Heart left ventricle (tissue), 16 donors: ENCODE results near the gene ATG16L2. TPM values are rescaled to one million over a fixed set of nuclear protein-coding genes. Genes with fewer than 3 reads are reported as not detected.

Experiments
- ATAC-seq, 4 donors: fragments of 200-7000 bp; cut with Tn5 transposase; one replicate each; pipeline ENCODE4 v1.9.1; 2020 to 2022; ENCODE audit warnings: moderate library complexity in 4 of 4, mild to moderate bottlenecking in 3 of 4, moderate number of reproducible peaks in 1 of 4
- DNase-seq, 5 donors: peaks; one replicate each; pipeline ENCODE4 v3.0.0-alpha.2; 2020
- H3K27ac ChIP-seq, 12 donors: fragments of 200-600 bp; sonication (generic) in 4 of 12; one replicate each; pipeline versions ENCODE4 v1.5.0 to v1.8.0; 2016 to 2022; ENCODE audit warnings: mild to moderate bottlenecking in 2 of 12
- H3K27me3 ChIP-seq, 9 donors: fragments of 200-600 bp; sonication (generic) in 2 of 9; one replicate each; pipeline versions ENCODE4 v1.5.1 to v1.8.0; 2016 to 2022; ENCODE audit warnings: mild to moderate bottlenecking in 3 of 9
- H3K36me3 ChIP-seq, 9 donors: fragments of 200-600 bp; sonication (generic) in 2 of 9; one replicate each; pipeline versions ENCODE4 v1.5.0 to v1.8.0; 2018 to 2022; ENCODE audit warnings: mild to moderate bottlenecking in 2 of 9
- H3K4me1 ChIP-seq, 12 donors: fragments of 200-600 bp; sonication (generic) in 4 of 12; one replicate each; pipeline versions ENCODE4 v1.5.0 to v1.8.0; 2016 to 2022; ENCODE audit warnings: mild to moderate bottlenecking in 3 of 12
- H3K4me3 ChIP-seq, 12 donors: fragments of 200-600 bp; sonication (generic) in 4 of 12; one replicate each; pipeline versions ENCODE4 v1.5.0 to v1.8.0; 2017 to 2022; ENCODE audit warnings: mild to moderate bottlenecking in 9 of 12, moderate library complexity in 4 of 12
- H3K9me3 ChIP-seq, 12 donors: fragments of 200-600 bp; sonication (generic) in 4 of 12; one replicate each; pipeline versions ENCODE4 v1.5.0 to v1.8.0; 2016 to 2022; ENCODE audit warnings: mild to moderate bottlenecking in 1 of 12
- CTCF ChIP-seq, 12 donors: fragments of 200-600 bp; sonication (generic) in 4 of 12; IDR thresholded peaks; one replicate each; pipeline versions ENCODE4 v1.5.0 to v1.8.0; 2018 to 2022; ENCODE audit warnings: antibody characterized with exemption in 12 of 12, mild to moderate bottlenecking in 5 of 12
- POLR2A ChIP-seq, 2 donors: fragments of 450-650 bp; IDR thresholded peaks; one replicate each; pipeline ENCODE4 v1.6.1; 2017; ENCODE audit warnings: antibody characterized with exemption in 2 of 2, mild to moderate bottlenecking in 2 of 2, moderate library complexity in 2 of 2
- WGBS, 4 donors: extraction: QIAGEN DNeasy Blood & Tissue Kit in 2 of 4; methylation state at CpG; one replicate each; pipeline versions ENCODE4 v1.1.5 to v1.1.7; 2013 to 2018; 5-methylcytosine and 5-hydroxymethylcytosine counted together
- intact Hi-C, 10 donors: fragments of 100-400 bp; cut with DNase I; formaldehyde crosslinking; loops; one replicate each; pipeline versions ENCODE4 v1.11.1 to v1.14.2; 2022
- polyA plus RNA-seq, 2 donors: library from polyadenylated mRNA; stranded (reverse); fragments of 200-250 nt; gene quantifications; one replicate each; pipeline ENCODE4 v1.2.3, GENCODE V29; 2013
- total RNA-seq, 9 donors: library from RNA; depleted of rRNA in 2 of 9; stranded (reverse); fragments of >200 nt in 2 of 9; fragmentation: NEBNext Ultra II Directional in 3 of 9; extraction: Animal tissue kit (Norgen Biotek cat#: 25700) in 3 of 9; gene quantifications; one replicate each; pipeline versions ENCODE4 v1.1.0 to v1.2.4, GENCODE V29; 2016 to 2023
- donor health status: ischemic (EF 13 %, LVEDD 7.1; RV severe dilation, severe dysfunction).
- donor health status: healthy with polysubstance abuse.
- donor health status: DM: no; HTN: yes; CAD: no.
- donor health status: DM: no; HTN: no; CAD: no.
- donor health status: ischemic (EF 25% LVEDD 6.9; RV normal size, moderate dysfunction).
- donor health status: ischemic (EF 25% LVEDD 5.7; RV mildly dilated, moderate dysfunction).
- donor health status: healthy.
- donor health status: DM: yes; HTN: yes; CAD: no.
- donor health status: ischemic (EF 35%, LVEDD 5.7; RV mildly dilated, moderate dysfunction).
- donor health status: nonischemic (EF 11% LVEDD 7.7; RV severe dilation, severe dysfunction).
- donor health status: DM: yes; HTN: yes; CAD: no.
- donor health status: PGD.
- donor health status: ischemic (EF 29% LVEDD 5.4; RV normal size, mild dysfunction).
- donor health status: nonischemic (EF 23%, LVEDD 6.1; RV moderate dilation, normal function).

ATG16L2 gene
- total and polyA plus RNA-seq, 11 donors = 6.0 to 28.9 (median 13.2) TPM

- no peak for TF ChIP-seq POLR2A (IDR thresholded peaks at IDR 0.05)
Observed at GRCh38 chr11:72860592-72860991, 46.4 kb downstream of the ATG16L2 start.

GRCh38 chr11:72863091-72863490 lies 48.9 kb downstream of the ATG16L2 start:
- Histone ChIP-seq H3K4me1 (peaks cover 3 to 48% (median 35%) of the 10 kb centered on the region in 12 donors), H3K9me3 (no peaks in the 10 kb centered on the region), H3K27ac (peak overlapping the region in 11 of 12 donors; percentile 5 to 79 (median 58)), H3K4me3 (no peak overlapping the region), H3K36me3 (peaks cover 0 to 32% (median 10%) of the 10 kb centered on the region in 9 donors), H3K27me3 (no peaks in the 10 kb centered on the region)
- no peak for TF ChIP-seq CTCF (IDR thresholded peaks at IDR 0.05)
- TF ChIP-seq POLR2A (IDR thresholded peaks at IDR 0.05) = no peak
- no peak for DNase-seq
- WGBS, 4 donors = 93 to 98% (median 96%) methylated on average over 1 of the region's 1 CpG
- intact Hi-C loops = loop anchor here in 1 of 10 donors (5.0 kb wide), 1 partner anchor 279 kb away; the partner anchor contains the start of gene FCHSD2
- ATAC-seq = no peak

More at GRCh38 chr11:72860592-72860991, 46.4 kb downstream of the ATG16L2 start:
- intact Hi-C loops = loop anchor here in 1 of 10 donors (5.0 kb wide), 1 partner anchor 282 kb away; the partner anchor contains the start of gene FCHSD2
- peaks cover 0 to 19% (median 0%) of the 10 kb centered on the region in 9 donors for H3K36me3 ChIP-seq
- peaks cover 3 to 55% (median 45%) of the 10 kb centered on the region in 12 donors for H3K4me1 ChIP-seq
- H3K27ac ChIP-seq = no peak overlapping the region
- ATAC-seq (no peak), DNase-seq (no peak)
- no peak overlapping the region for H3K4me3 ChIP-seq
- H3K9me3 ChIP-seq = no peaks in the 10 kb centered on the region
- WGBS, 4 donors = 90 to 97% (median 96%) methylated on average over 4 of the region's 4 CpGs
- H3K27me3 ChIP-seq = no peaks in the 10 kb centered on the region

- no peaks in the 10 kb centered on the region for H3K9me3 ChIP-seq
- no peaks in the 10 kb centered on the region for H3K27me3 ChIP-seq
- peaks cover 3 to 48% (median 35%) of the 10 kb centered on the region in 12 donors for H3K4me1 ChIP-seq
- H3K36me3 ChIP-seq = peaks cover 0 to 30% (median 10%) of the 10 kb centered on the region in 9 donors
- DNase-seq = no peak
- TF ChIP-seq CTCF (IDR thresholded peaks at IDR 0.05) (no peak), POLR2A (IDR thresholded peaks at IDR 0.05) (no peak)
- 28 to 54% (median 45%) methylated on average over 1 of the region's 1 CpG for WGBS, 4 donors
- intact Hi-C loops = loop anchor here in 1 of 10 donors (5.0 kb wide), 1 partner anchor 278 kb away; the partner anchor contains the start of gene FCHSD2
- peak in 1 of 4 donors; percentile 4 for ATAC-seq
- H3K4me3 ChIP-seq = no peak overlapping the region
- H3K27ac ChIP-seq = peak overlapping the region; percentile 25 to 79 (median 62)
Observed at GRCh38 chr11:72863916-72864315, 49.7 kb downstream of the ATG16L2 start.

GRCh38 chr11:72864702-72865655 lies 50.8 kb downstream of the ATG16L2 start:
- DNase-seq (peak in 4 of 5 donors; percentile 33 to 61 (median 46)), ATAC-seq (peak; percentile 75 to 89 (median 86))
- no peaks in the 10 kb centered on the region for H3K27me3 ChIP-seq
- 15 to 20% (median 19%) methylated on average over 5 of the region's 5 CpGs for WGBS, 4 donors
- intact Hi-C loops = loop anchor here in 1 of 10 donors (5.0 kb wide), 1 partner anchor 277 kb away; the partner anchor contains the start of gene FCHSD2
- peaks cover 3 to 48% (median 39%) of the 10 kb centered on the region in 12 donors for H3K4me1 ChIP-seq
- H3K4me3 ChIP-seq = no peak overlapping the region
- H3K36me3 ChIP-seq = peaks cover 0 to 25% (median 10%) of the 10 kb centered on the region in 9 donors
- H3K27ac ChIP-seq = peak overlapping the region; percentile 25 to 79 (median 62)
- H3K9me3 ChIP-seq = no peaks in the 10 kb centered on the region
- TF ChIP-seq CTCF (IDR thresholded peaks at IDR 0.05) (no peak), POLR2A (IDR thresholded peaks at IDR 0.05) (no peak)
